ENCODE data around the gene DGKQ. TPM values are rescaled to one million over a fixed set of nuclear protein-coding genes. Genes with fewer than 3 reads are reported as not detected.

DGKQ gene
- total RNA-seq, 4 donors from 2014 or later, result 3.2 to 5.2 (median 4.5) TPM

GRCh38 chr4:1017211-1017610 lies 43.8 kb upstream of the DGKQ start:
- Histone ChIP-seq H3K36me3 (no peaks in the 10 kb centered on the region), H3K9me3 (no peaks in the 10 kb centered on the region), H3K27me3 (no peaks in the 10 kb centered on the region), H3K4me3 (no peak overlapping the region), H3K4me1 (no peaks in the 10 kb centered on the region), H3K27ac (no peak overlapping the region)
- DNase-seq, result no peak
- TF ChIP-seq CTCF (IDR thresholded peaks at IDR 0.05 in 4 of 5, conservative IDR thresholded peaks at IDR 0.05 in 1 of 5), result no peak
- TF ChIP-seq POLR2A (IDR thresholded peaks at IDR 0.05), result no peak
- in situ Hi-C loops (cut with MboI; ENCODE audit: low sequenced_read_pairs in 4 of 4), result no loop called here
- ATAC-seq, result no peak
- intact Hi-C loops (cut with DNase I; ENCODE audit: low total_unique reads), result loop anchor here (10.0 kb wide), 1 partner anchor 988 kb away; the partner anchor contains the start of gene NELFA

- no peak overlapping the region for H3K4me3 ChIP-seq
- peaks cover 0 to 3% of the 10 kb centered on the region in 2 donors for H3K4me1 ChIP-seq
- ATAC-seq, result no peak
- intact Hi-C loops (cut with DNase I; ENCODE audit: low total_unique reads) (loop anchor here (10.0 kb wide), 1 partner anchor 989 kb away; the partner anchor contains the start of gene NELFA), in situ Hi-C loops (cut with MboI; ENCODE audit: low sequenced_read_pairs in 4 of 4) (no loop called here)
- no peak for TF ChIP-seq CTCF (IDR thresholded peaks at IDR 0.05 in 4 of 5, conservative IDR thresholded peaks at IDR 0.05 in 1 of 5)
- no peak for TF ChIP-seq POLR2A (IDR thresholded peaks at IDR 0.05)
- no peaks in the 10 kb centered on the region for H3K36me3 ChIP-seq
- no peak overlapping the region for H3K27ac ChIP-seq
- no peaks in the 10 kb centered on the region for H3K9me3 ChIP-seq
- no peak for DNase-seq
- H3K27me3 ChIP-seq, result no peaks in the 10 kb centered on the region
Observed at GRCh38 chr4:1015746-1016145, 42.4 kb upstream of the DGKQ start.

GRCh38 chr4:1015179-1015578 lies 41.8 kb upstream of the DGKQ start:
- Histone ChIP-seq H3K4me1 (peaks cover 3 to 9% of the 10 kb centered on the region in 2 donors), H3K36me3 (no peaks in the 10 kb centered on the region), H3K27ac (no peak overlapping the region), H3K27me3 (no peaks in the 10 kb centered on the region), H3K9me3 (no peaks in the 10 kb centered on the region), H3K4me3 (no peak overlapping the region)
- no peak for ATAC-seq
- in situ Hi-C loops (cut with MboI; ENCODE audit: low sequenced_read_pairs in 4 of 4), result no loop called here
- no peak for TF ChIP-seq CTCF (IDR thresholded peaks at IDR 0.05 in 4 of 5, conservative IDR thresholded peaks at IDR 0.05 in 1 of 5)
- no peak for TF ChIP-seq POLR2A (IDR thresholded peaks at IDR 0.05)
- DNase-seq, result no peak
- intact Hi-C loops (cut with DNase I; ENCODE audit: low total_unique reads), result loop anchor here (10.0 kb wide), 1 partner anchor 990 kb away; the partner anchor contains the start of gene NELFA

- in situ Hi-C loops (cut with MboI; ENCODE audit: low sequenced_read_pairs in 4 of 4) (no loop called here), intact Hi-C loops (cut with DNase I; ENCODE audit: low total_unique reads) (loop anchor here (5.0 to 10.0 kb wide), 3 partner anchors 233 to 990 kb away; partner anchors contain the start of genes CTBP1, NELFA and UVSSA)
- Histone ChIP-seq H3K4me3 (no peak overlapping the region), H3K9me3 (no peaks in the 10 kb centered on the region), H3K27me3 (no peaks in the 10 kb centered on the region), H3K4me1 (peaks cover 4 to 13% of the 10 kb centered on the region in 2 donors), H3K36me3 (no peaks in the 10 kb centered on the region), H3K27ac (no peak overlapping the region)
- TF ChIP-seq POLR2A (IDR thresholded peaks at IDR 0.05) (no peak), CTCF (IDR thresholded peaks at IDR 0.05 in 4 of 5, conservative IDR thresholded peaks at IDR 0.05 in 1 of 5) (no peak)
- no peak for DNase-seq
- no peak for ATAC-seq
Observed at GRCh38 chr4:1014291-1015167, 41.2 kb upstream of the DGKQ start.

All from gastrocnemius medialis (tissue), 4 donors.